ENCODE data around the gene TAS2R46.
"Not testable (repeated sequence)": the region's sequence is repeated elsewhere in the genome, so short reads cannot be mapped to it uniquely, and the experiment has no call there.

The TAS2R46 gene

GRCh38 chr12:11062194-11062593 is at the start of gene TAS2R46:
TSS of gene TAS2R46 (minus strand) at chr12:11062294. CDS start at chr12:11062294, 0 bp downstream.
- H3K4me3 ChIP-seq (ENCODE audit: low read depth, low read length); DNase-seq (ENCODE audit: low read depth); in situ Hi-C loops (cut with HindIII; ENCODE audit: low sequenced_read_pairs): not testable (repeated sequence)

- H3K4me3 ChIP-seq (ENCODE audit: low read depth, low read length); DNase-seq (ENCODE audit: low read depth); in situ Hi-C loops (cut with HindIII; ENCODE audit: low sequenced_read_pairs): not testable (repeated sequence)
These were observed 49.1 kb upstream of the TAS2R46 start for GRCh38 chr12:11111213-11111612.

GRCh38 chr12:11108862-11109261 is 46.8 kb upstream of the TAS2R46 start:
- no peak overlapping the region for H3K4me3 ChIP-seq (ENCODE audit: low read depth, low read length)
- in situ Hi-C loops (cut with HindIII; ENCODE audit: low sequenced_read_pairs) = no loop called here
- no peak for DNase-seq (ENCODE audit: low read depth)
- no peak for TF ChIP-seq CTCF (IDR thresholded peaks at IDR 0.05; ENCODE audit: low read depth, low read length, missing control alignments)

- H3K4me3 ChIP-seq (ENCODE audit: low read depth, low read length) = no peak overlapping the region
- DNase-seq (ENCODE audit: low read depth) = no peak
- in situ Hi-C loops (cut with HindIII; ENCODE audit: low sequenced_read_pairs) = no loop called here
- no peak for TF ChIP-seq CTCF (IDR thresholded peaks at IDR 0.05; ENCODE audit: low read depth, low read length, missing control alignments)
These were observed 45.6 kb upstream of the TAS2R46 start for GRCh38 chr12:11107719-11108118.

GRCh38 chr12:11106288-11106687 is 44.2 kb upstream of the TAS2R46 start:
- no peak for TF ChIP-seq CTCF (IDR thresholded peaks at IDR 0.05; ENCODE audit: low read depth, low read length, missing control alignments)
- H3K4me3 ChIP-seq (ENCODE audit: low read depth, low read length) = no peak overlapping the region
- no peak for DNase-seq (ENCODE audit: low read depth)
- in situ Hi-C loops (cut with HindIII; ENCODE audit: low sequenced_read_pairs) = no loop called here

GRCh38 chr12:11105546-11105945 is 43.5 kb upstream of the TAS2R46 start:
- DNase-seq (ENCODE audit: low read depth) = no peak
- TF ChIP-seq CTCF (IDR thresholded peaks at IDR 0.05; ENCODE audit: low read depth, low read length, missing control alignments) = no peak
- in situ Hi-C loops (cut with HindIII; ENCODE audit: low sequenced_read_pairs) = no loop called here
- H3K4me3 ChIP-seq (ENCODE audit: low read depth, low read length) = no peak overlapping the region

GRCh38 chr12:11094910-11095309 is 32.8 kb upstream of the TAS2R46 start:
- in situ Hi-C loops (cut with HindIII; ENCODE audit: low sequenced_read_pairs); DNase-seq (ENCODE audit: low read depth); H3K4me3 ChIP-seq (ENCODE audit: low read depth, low read length): not testable (repeated sequence)

- in situ Hi-C loops (cut with HindIII; ENCODE audit: low sequenced_read_pairs) = no loop called here
- TF ChIP-seq CTCF (IDR thresholded peaks at IDR 0.05; ENCODE audit: low read depth, low read length, missing control alignments) = no peak
- H3K4me3 ChIP-seq (ENCODE audit: low read depth, low read length) = no peak within 1 kb of the TSS
- DNase-seq (ENCODE audit: low read depth) = no peak
These were observed 30.0 kb upstream of the TAS2R46 start, which contains the start of gene TAS2R43 for GRCh38 chr12:11092128-11092527. TSS of gene TAS2R43 (minus strand) at chr12:11092313. CDS start at chr12:11092229, 84 bp downstream.

All from astrocyte of the cerebellum (primary cell).